Brain microvascular endothelial cell (primary cell): ENCODE results near the gene DPYSL3.

Experiments
- DNase-seq: peaks from one replicate; pipeline ENCODE4 v3.0.0-alpha.2; 2020
- H3K27ac ChIP-seq: fragments of 250-450 bp; sonication (Bioruptor Pico); 2 replicates; pipeline ENCODE4 v1.5.1; 2020; ENCODE audit warnings: mild to moderate bottlenecking, moderate library complexity
- H3K27me3 ChIP-seq: fragments of 250-450 bp; sonication (Bioruptor Pico); replicated peaks from 2 replicates; pipeline ENCODE4 v1.5.1; 2020; ENCODE audit warnings: mild to moderate bottlenecking
- H3K36me3 ChIP-seq: fragments of 250-450 bp; sonication (Bioruptor Pico); replicated peaks from 2 replicates; pipeline ENCODE4 v1.5.1; 2020; ENCODE audit warnings: mild to moderate bottlenecking
- H3K4me3 ChIP-seq: 2 replicates; pipeline ENCODE4 v1.5.1; 2011; ENCODE audit warnings: low read depth, mild to moderate bottlenecking, control low read depth, low read length, moderate library complexity
- in situ Hi-C: cut with HindIII; loops from 2 replicates; pipeline ENCODE4 v1.10.0; 2017; ENCODE audit warnings: low sequenced_read_pairs, low pct_ligation_motif_present
- TF ChIP-seq, protein P1 (sequence below): IDR thresholded peaks from 2 replicates; pipeline ENCODE4 v1.5.1; 2011; ENCODE audit warnings: low read depth, mild to moderate bottlenecking, moderate library complexity, low read length, control low read depth, inconsistent platforms; ENCODE audit errors: missing control alignments

The DPYSL3 gene

DNA sequence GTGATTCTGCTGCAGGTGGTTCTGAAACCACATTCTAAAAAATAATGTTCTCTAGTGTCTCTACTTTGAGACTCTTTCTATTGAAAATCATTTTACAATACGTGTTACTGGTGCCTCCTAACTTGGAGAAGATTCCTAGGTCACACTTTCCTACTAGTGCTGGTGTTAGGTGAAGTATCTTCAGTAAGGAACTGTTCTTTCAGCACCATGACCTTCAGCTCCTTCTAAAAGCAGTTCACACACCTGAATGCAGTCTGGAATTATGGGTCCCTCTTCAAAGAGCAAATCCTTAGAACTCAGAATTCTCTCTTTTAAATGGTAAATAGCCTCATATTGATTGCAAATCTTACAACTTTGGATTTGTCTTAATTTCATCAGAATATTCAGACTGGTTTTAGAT, 10.6 kb upstream of the DPYSL3 start:
- in situ Hi-C loops: no loop called here
- Histone ChIP-seq H3K27me3 (no peaks in the 10 kb centered on the region), H3K27ac (no peak overlapping the region), H3K36me3 (no peaks in the 10 kb centered on the region), H3K4me3 (no peak overlapping the region)
- TF ChIP-seq, protein P1, sequence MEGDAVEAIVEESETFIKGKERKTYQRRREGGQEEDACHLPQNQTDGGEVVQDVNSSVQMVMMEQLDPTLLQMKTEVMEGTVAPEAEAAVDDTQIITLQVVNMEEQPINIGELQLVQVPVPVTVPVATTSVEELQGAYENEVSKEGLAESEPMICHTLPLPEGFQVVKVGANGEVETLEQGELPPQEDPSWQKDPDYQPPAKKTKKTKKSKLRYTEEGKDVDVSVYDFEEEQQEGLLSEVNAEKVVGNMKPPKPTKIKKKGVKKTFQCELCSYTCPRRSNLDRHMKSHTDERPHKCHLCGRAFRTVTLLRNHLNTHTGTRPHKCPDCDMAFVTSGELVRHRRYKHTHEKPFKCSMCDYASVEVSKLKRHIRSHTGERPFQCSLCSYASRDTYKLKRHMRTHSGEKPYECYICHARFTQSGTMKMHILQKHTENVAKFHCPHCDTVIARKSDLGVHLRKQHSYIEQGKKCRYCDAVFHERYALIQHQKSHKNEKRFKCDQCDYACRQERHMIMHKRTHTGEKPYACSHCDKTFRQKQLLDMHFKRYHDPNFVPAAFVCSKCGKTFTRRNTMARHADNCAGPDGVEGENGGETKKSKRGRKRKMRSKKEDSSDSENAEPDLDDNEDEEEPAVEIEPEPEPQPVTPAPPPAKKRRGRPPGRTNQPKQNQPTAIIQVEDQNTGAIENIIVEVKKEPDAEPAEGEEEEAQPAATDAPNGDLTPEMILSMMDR: no peak
- no peak for DNase-seq

DNA sequence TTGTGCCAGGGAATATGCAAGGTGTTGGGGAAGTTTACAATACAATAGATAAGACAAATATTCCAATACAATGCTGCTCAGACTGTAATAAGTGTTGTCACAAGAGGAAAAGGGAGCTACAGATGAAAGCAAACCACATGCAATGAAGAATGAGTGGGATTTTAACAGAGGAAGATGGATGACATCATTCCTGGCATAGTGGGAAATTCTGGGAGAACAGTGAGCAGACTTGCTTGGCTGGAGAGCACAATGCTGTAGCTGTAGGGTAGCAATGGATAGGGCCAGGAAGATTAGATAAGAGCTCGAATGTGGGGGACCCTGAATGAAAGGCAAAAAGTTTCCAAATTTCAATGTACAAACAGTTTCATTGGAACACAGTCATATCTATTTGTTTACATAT, 9.5 kb upstream of the DPYSL3 start:
- DNase-seq: no peak
- TF ChIP-seq, protein P1: no peak
- Histone ChIP-seq H3K27me3 (no peaks in the 10 kb centered on the region), H3K27ac (no peak overlapping the region), H3K36me3 (no peaks in the 10 kb centered on the region), H3K4me3 (no peak overlapping the region)
- in situ Hi-C loops: no loop called here

DNA sequence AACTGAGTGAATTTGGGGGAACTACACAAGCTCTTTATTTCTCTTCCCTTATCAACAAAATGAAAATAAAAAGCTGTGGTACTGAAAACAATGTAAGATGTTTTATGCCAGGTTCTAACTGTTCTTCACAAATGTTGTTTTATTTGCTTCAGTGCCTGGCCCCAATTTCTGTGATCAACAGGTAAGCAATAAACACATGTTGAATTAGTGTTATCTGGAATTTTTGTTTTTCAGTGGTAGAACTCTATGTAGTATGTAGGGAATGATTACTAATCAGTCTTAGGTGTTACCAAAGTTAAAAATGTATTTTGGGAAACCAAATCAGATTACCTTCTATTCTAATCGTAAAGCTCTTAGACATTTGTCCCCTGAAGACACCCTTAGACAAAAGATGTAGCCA, 7.5 kb upstream of the DPYSL3 start:
- Histone ChIP-seq H3K36me3 (no peaks in the 10 kb centered on the region), H3K27ac (no peak overlapping the region), H3K4me3 (no peak overlapping the region), H3K27me3 (no peaks in the 10 kb centered on the region)
- TF ChIP-seq, protein P1: no peak
- no peak for DNase-seq
- in situ Hi-C loops: no loop called here

DNA sequence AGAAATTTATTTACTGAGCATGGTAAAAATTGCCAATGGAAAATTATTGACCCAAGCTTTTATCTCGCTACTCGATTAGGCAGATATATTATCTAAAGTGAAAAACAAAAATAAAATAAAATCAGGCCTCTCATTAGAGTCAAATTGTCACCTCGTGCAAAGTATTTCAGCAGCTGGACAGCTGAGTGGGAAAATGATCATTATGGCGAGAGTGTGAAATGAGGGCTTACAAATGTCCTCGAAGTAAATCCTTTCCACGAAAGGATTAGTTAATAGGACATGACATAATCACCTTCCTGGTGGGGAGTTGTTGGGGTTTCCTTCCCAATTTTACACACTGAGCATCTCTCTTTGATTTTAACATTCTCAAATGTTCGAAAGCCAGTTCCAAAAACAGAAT, 5.4 kb upstream of the DPYSL3 start:
- in situ Hi-C loops: no loop called here
- H3K27ac ChIP-seq: no peak overlapping the region
- no peak for DNase-seq
- H3K27me3 ChIP-seq: no peaks in the 10 kb centered on the region
- H3K4me3 ChIP-seq: no peak overlapping the region
- no peaks in the 10 kb centered on the region for H3K36me3 ChIP-seq
- TF ChIP-seq, protein P1: no peak

DNA sequence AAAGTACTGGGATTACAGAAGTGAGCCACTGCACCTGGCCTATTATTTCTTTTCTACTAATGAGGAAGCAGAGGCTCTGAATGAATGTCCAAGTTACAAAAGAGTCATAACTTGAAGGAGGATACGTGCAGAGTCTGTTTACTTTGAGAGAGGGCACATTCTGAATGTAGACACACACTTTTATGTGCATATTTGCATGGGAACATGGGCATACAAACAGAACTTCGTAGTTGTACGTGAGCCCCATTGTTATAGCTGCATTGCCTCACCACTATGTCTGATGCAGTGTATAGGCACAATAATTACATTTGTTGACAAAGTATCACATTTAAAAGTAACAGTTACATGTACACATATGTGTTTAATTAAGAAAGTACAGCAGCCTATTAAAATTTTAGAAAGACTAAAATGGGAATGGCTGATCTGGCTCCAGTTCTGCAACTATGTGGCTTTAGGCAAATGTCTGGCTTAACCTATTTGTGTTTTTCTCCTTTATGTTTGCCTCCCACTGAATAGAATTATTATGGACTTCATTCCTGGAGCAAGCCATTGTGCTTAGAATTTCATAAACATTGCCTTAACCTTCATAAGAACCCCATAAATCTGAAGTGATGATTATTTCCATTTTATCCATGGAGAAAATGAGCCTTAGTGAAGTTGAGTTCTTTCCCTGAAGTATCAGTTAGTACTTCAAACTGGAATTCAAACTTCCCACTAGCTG, 3.0 kb upstream of the DPYSL3 start:
- TF ChIP-seq, protein P1: no peak
- DNase-seq: no peak
- Histone ChIP-seq H3K36me3 (no peaks in the 10 kb centered on the region), H3K4me3 (no peak overlapping the region), H3K27ac (no peak overlapping the region), H3K27me3 (no peaks in the 10 kb centered on the region)
- in situ Hi-C loops: no loop called here

DNA sequence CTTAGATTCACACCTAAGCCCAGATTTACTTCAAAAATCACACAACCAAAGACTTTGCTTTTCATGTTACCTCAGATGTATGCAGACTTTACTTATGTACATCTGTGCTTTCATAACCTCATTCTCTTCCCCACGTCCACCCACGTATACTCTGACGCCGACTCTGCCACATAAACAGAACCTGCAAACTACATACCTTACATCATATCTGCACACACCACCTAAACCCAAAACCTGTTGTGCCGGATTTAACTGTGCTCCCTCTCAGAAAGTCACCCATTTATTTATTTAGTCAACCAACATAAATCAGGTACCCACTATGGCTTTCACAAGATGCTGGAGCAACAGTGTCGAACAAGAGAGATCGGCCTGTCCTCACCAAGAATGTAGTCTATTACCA, 1.0 kb upstream of the DPYSL3 start:
- no peaks in the 10 kb centered on the region for H3K36me3 ChIP-seq
- in situ Hi-C loops: no loop called here
- no peak for DNase-seq
- TF ChIP-seq, protein P1: no peak
- H3K27ac ChIP-seq: no peak overlapping the region
- H3K4me3 ChIP-seq: no peak overlapping the region
- H3K27me3 ChIP-seq: no peaks in the 10 kb centered on the region
